ENCODE measurements around the gene DHRS2.
"Not testable (repeated sequence)": the region's sequence is repeated elsewhere in the genome, so short reads cannot be mapped to it uniquely, and the experiment has no call there.

DNA sequence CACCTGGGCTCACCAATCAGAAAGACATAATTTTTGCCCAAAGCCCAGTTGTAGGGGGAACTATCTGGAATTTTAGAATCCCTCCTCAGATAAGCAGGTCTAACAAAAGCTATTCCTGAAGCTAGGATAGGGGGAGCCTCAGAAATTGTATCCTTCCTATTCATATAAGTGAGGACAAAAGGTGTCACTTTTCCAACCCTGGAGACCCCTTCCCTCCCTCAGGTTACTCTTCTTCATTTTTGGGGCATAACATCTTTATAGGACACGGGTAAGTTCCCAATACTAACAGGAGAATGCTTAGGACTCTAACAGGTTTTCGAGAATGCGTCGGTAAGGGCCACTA lies 1.1 kb downstream of the DHRS2 start:
- not testable (repeated sequence) for TF ChIP-seq EP300, POLR2A (IDR thresholded peaks at IDR 0.05)
